ENCODE measurements around the gene SLC26A2. TPM values are rescaled to one million over a fixed set of nuclear protein-coding genes. Genes with fewer than 3 reads are reported as not detected.

The SLC26A2 gene
- total RNA-seq, 2 donors from 2014 or later: 8.6 to 10.1 TPM

DNA sequence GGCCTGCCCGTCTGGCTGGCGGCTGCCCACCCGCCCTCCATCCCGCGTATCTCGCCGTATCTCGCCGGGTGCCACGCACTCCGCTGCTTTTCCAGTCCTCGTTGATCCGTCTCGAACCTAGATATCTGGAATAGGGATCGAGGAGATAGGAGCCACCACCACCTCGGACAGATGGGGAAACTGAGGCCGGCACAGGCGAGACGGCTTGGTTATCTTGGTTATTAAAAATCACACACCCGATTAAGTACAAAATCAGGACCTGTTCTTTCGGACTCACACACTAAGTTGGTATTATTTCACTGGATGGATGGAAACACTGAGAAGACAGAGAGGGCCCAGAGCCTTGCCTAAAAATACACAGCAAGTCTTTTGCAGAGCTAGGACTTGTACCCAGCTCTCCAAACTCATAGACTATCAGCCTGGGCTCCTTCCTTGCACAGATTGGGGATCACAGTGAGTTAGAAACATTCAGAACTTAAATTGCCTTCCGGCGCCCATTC, 678 bp downstream of the SLC26A2 start:
- Mint-ChIP-seq H3K4me3 (peak overlapping the region; percentile 97), H3K36me3 (peaks cover 6% of the 10 kb centered on the region), H3K9me3 (no peaks in the 10 kb centered on the region), H3K4me1 (ENCODE audit: low read depth in 2 of 2) (peaks cover 34% of the 10 kb centered on the region in 2 donors), H3K27ac (peak overlapping the region; percentile 95 to 98), H3K27me3 (peaks cover 0 to 2% of the 10 kb centered on the region in 2 donors)
- no peak for DNase-seq (ENCODE audit: low spot score)
- ATAC-seq: no peak

DNA sequence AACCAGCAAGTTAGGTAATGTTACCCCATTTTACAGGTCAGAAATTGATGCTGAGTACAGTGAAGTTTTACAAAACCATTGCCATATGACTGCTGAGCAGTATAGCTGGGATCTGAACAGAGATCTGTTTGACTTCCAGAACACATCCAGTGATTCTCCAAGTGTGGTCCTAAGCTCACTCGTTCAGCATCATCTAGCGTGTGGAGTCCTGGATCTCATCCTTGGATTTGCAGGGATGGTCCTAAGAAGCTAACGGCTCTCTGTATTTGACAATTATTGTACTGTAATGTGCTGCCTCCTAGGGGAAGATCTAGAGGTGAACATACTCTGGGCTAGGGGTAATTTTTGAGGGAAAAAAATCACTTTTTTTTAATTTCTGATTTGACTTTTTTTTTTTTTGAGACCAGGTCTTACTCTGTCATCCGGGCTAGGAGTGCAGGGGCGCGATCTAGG, 1.4 kb downstream of the SLC26A2 start:
- H3K27ac Mint-ChIP-seq: peak overlapping the region in 1 of 2 donors; percentile 95

DNA sequence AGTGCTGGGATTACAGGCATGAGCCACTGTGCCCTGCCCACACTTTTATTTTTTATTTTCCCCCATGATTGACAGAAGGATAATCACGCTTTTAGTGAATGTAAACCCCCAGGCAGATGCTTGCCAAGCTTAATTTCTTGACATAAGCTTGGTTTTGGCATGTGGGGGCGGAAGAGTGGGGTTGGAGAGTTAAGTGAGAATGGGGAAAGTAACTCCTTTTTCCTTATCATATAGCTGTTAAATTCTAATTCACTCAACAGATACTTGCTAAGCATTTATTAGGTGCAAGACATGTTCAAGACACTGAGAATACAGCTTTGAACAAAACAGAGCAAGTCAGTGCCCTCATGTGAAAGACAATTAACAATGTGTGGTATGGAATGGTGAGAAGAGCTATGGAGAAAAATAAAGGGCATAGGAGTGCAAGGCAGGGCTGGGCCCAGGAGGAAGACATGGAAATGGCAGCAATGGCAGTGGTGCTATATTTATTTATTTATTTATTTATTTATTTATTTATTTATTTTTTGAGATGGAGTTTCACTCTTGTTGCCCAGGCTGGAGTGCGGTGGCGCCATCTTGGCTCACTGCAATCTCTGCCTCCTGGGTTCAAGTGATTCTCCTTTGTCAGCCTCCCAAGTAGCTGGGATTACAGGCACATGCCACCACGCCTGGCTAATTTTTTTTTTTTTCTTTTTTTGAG, 2.2 kb downstream of the SLC26A2 start:
- Mint-ChIP-seq H3K4me3 (no peak overlapping the region), H3K27ac (no peak overlapping the region), H3K36me3 (peaks cover 6% of the 10 kb centered on the region), H3K27me3 (no peaks in the 10 kb centered on the region), H3K4me1 (ENCODE audit: low read depth in 2 of 2) (peaks cover 34% of the 10 kb centered on the region in 2 donors), H3K9me3 (no peaks in the 10 kb centered on the region)
- no peak for ATAC-seq
- no peak for DNase-seq (ENCODE audit: low spot score)

More for the DNA sequence above, 1.4 kb downstream of the SLC26A2 start:
- no peaks in the 10 kb centered on the region for H3K27me3 Mint-ChIP-seq
- no peak for ATAC-seq
- H3K36me3 Mint-ChIP-seq: peaks cover 6% of the 10 kb centered on the region
- no peak for DNase-seq (ENCODE audit: low spot score)
- H3K4me3 Mint-ChIP-seq: peak overlapping the region; percentile 97
- H3K4me1 Mint-ChIP-seq (ENCODE audit: low read depth in 2 of 2): peaks cover 34% of the 10 kb centered on the region in 2 donors
- H3K9me3 Mint-ChIP-seq: no peaks in the 10 kb centered on the region

DNA sequence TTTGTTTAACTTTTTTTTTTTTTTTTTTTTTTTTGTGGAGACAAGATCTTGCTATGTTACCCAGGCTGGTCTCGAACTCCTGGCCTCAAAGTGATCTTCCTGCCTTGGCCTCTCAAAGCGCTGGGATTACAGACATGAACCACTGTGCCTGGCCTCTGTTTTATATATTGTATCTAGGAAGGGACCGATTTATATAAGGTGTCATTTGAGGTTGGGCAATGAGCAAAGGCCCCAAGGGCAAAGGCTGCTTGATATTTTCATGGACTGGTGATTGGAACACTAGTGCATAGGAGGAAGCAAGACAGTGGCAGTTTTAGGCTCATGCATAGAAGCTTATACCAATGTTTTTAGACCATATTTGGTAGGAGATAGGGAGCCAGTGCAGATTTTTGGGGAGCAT, 3.2 kb downstream of the SLC26A2 start:
- H3K27me3 Mint-ChIP-seq: no peaks in the 10 kb centered on the region
- peaks cover 34% of the 10 kb centered on the region in 2 donors for H3K4me1 Mint-ChIP-seq (ENCODE audit: low read depth in 2 of 2)
- no peak overlapping the region for H3K27ac Mint-ChIP-seq
- no peak overlapping the region for H3K4me3 Mint-ChIP-seq
- H3K9me3 Mint-ChIP-seq: no peaks in the 10 kb centered on the region
- DNase-seq (ENCODE audit: low spot score) (no peak), ATAC-seq (no peak)
- H3K36me3 Mint-ChIP-seq: peaks cover 6% of the 10 kb centered on the region

DNA sequence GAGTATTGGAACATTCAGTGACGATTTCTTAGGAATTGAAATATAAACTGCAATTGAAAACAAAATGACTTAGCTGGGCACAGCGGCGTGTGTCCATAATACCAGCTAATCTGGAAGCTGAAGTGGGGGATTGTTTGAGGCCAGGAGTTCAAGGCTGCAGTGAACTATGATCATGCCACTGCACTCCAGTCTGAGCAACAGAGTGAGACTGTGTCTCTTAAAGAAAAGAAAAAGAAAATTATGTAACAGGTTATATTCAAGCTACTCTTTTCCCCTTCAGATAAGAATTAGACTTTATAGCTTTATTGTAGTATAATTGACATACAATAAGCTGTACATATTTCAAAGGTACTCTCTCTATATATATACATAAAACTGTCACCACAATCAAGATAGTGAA, 6.4 kb downstream of the SLC26A2 start:
- Mint-ChIP-seq H3K27me3 (no peaks in the 10 kb centered on the region), H3K9me3 (no peaks in the 10 kb centered on the region), H3K4me3 (no peak overlapping the region), H3K36me3 (peaks cover 6% of the 10 kb centered on the region), H3K27ac (no peak overlapping the region), H3K4me1 (ENCODE audit: low read depth in 2 of 2) (peaks cover 15 to 16% of the 10 kb centered on the region in 2 donors)
- ATAC-seq: no peak
- no peak for DNase-seq (ENCODE audit: low spot score)

DNA sequence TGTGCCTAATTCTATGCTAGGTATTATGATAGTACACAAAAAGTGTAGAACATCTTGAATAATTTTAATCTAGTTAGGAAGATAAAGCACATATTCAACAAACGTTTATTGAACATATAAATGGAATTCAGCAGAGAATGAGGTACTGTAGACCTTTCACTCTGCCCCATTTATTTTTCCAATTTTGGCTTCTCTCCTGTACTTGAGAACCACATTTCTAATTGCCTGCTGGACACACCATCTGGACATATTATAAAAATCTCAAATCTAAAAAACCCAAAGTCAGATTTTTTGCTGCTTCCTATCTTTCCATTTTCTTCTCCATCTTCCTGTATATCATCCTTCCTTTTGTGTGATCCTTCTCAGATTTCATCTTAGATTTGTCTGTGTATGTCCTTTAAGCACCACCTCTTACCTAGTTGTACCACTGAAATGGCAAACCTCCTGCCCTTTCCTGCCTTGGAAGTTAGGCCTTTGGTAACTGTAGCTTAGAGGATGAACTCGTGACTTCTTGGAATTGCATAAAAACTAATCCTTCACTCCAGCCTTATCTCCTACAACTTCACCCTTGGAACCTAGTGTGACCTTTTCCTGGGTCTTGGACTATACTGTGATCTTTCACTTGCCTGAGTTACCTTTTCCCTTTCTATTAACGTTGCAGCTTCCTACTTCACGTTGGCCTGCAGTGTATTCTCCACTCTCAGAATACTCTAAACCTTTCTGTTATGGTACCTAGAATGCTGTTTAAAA, 8.8 kb downstream of the SLC26A2 start:
- Mint-ChIP-seq H3K4me3 (no peak overlapping the region), H3K27ac (no peak overlapping the region), H3K9me3 (no peaks in the 10 kb centered on the region)

DNA sequence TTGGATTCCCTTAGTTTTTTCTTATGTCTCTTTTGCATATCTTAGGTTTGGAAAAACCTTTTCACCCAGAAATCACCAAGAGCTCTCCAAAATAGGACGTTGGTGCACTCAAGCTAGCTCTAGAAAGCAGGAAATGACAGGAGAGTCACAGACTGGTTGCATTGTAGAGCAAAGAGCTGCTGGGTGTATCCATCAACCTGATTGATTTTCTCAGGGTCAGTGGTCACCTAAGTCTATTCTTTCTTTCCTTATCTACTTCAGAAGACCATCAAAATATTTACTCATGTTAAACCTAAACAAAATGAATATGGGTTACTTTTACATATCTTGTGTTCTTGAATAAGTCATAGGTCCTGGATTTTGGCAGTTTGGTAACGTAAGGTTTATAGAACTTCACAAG, 14.9 kb downstream of the SLC26A2 start:
- Mint-ChIP-seq H3K9me3 (no peaks in the 10 kb centered on the region), H3K27ac (no peak overlapping the region), H3K27me3 (no peaks in the 10 kb centered on the region), H3K4me1 (ENCODE audit: low read depth in 2 of 2) (peaks cover 4 to 6% of the 10 kb centered on the region in 2 donors), H3K36me3 (peaks cover 6% of the 10 kb centered on the region), H3K4me3 (no peak overlapping the region)
- no peak for ATAC-seq
- no peak for DNase-seq (ENCODE audit: low spot score)

More for the DNA sequence above, 8.8 kb downstream of the SLC26A2 start:
- no peak for ATAC-seq
- DNase-seq (ENCODE audit: low spot score): no peak
- H3K4me1 Mint-ChIP-seq (ENCODE audit: low read depth in 2 of 2): peaks cover 5 to 6% of the 10 kb centered on the region in 2 donors
- no peaks in the 10 kb centered on the region for H3K36me3 Mint-ChIP-seq
- no peaks in the 10 kb centered on the region for H3K27me3 Mint-ChIP-seq

DNA sequence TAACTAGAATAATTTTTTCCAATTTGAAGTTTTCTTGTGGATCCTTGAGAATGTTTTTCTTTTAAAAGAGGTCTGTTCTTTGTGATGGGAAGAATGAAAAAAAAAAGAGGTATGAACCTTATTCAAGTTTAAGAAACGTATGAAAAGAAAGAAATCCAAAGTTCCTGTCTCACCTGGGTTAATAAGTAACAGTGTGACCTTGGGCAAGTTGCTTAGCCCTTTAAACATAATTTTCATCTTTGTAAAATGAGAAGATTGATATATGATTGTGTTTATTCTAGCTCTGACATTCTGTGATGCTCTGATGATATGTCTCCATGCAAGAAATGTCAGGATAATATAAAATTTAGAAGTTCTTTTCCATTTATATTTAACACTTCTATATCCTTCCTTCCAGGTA, 19.3 kb downstream of the SLC26A2 start:
- Mint-ChIP-seq H3K9me3 (no peaks in the 10 kb centered on the region), H3K36me3 (peaks cover 17% of the 10 kb centered on the region), H3K4me1 (ENCODE audit: low read depth in 2 of 2) (peaks cover 4 to 6% of the 10 kb centered on the region in 2 donors), H3K27me3 (no peaks in the 10 kb centered on the region), H3K27ac (no peak overlapping the region), H3K4me3 (no peak overlapping the region)
- ATAC-seq (no peak), DNase-seq (ENCODE audit: low spot score) (no peak)

DNA sequence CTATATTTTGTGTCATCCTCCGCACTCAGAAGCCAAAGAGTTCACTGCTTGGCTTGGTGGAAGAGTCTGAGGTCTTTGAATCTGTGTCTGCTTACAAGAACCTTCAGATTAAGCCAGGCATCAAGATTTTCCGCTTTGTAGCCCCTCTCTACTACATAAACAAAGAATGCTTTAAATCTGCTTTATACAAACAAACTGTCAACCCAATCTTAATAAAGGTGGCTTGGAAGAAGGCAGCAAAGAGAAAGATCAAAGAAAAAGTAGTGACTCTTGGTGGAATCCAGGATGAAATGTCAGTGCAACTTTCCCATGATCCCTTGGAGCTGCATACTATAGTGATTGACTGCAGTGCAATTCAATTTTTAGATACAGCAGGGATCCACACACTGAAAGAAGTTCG, 20.6 kb downstream of the SLC26A2 start:
- H3K27me3 Mint-ChIP-seq: no peaks in the 10 kb centered on the region

DNA sequence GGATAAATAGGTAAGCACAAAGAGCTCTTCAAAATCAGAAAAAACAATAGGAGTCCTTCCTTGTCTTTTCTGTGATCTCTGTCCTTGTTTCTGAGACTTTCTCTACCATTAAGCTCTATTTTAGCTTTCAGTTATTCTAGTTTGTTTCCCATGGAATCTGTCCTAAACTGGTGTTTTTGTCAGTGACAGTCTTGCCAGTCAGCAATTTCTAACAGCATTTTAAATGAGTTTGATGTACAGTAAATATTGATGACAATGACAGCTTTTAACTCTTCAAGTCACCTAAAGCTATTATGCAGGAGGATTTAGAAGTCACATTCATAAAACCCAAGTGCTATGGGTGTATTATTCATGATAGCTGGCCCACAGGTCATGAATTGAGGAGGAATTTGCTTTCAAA, 21.9 kb downstream of the SLC26A2 start:
- H3K4me3 Mint-ChIP-seq: no peak overlapping the region
- H3K36me3 Mint-ChIP-seq: peaks cover 14% of the 10 kb centered on the region
- DNase-seq (ENCODE audit: low spot score) (no peak), ATAC-seq (no peak)
- H3K4me1 Mint-ChIP-seq (ENCODE audit: low read depth in 2 of 2): no peaks in the 10 kb centered on the region
- H3K27ac Mint-ChIP-seq: no peak overlapping the region
- no peaks in the 10 kb centered on the region for H3K9me3 Mint-ChIP-seq
- H3K27me3 Mint-ChIP-seq: no peaks in the 10 kb centered on the region

More for the DNA sequence above, 20.6 kb downstream of the SLC26A2 start:
- Mint-ChIP-seq H3K27ac (no peak overlapping the region), H3K4me3 (no peak overlapping the region), H3K36me3 (peaks cover 14% of the 10 kb centered on the region), H3K4me1 (ENCODE audit: low read depth in 2 of 2) (peaks cover 0 to 4% of the 10 kb centered on the region in 2 donors), H3K9me3 (no peaks in the 10 kb centered on the region)
- ATAC-seq: no peak
- no peak for DNase-seq (ENCODE audit: low spot score)

DNA sequence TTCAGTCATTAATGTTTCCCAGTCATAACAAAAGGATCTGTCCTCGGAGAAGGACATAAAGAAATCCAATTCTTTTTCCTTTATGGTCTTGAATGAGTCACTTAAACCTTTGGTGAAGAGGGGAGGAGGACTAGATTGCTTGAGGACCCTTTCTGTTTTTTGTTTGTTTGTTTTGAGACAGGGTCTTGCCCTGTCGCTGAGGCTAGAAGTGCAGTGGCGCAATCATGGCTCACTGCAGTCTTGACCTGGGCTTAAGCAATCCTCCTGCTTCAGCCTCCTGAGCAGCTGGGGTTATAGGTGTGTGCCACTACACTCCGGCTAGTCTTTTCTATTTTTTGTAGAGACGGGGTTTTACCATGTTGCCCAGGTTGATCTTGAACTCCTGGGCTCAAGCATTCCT, 27.6 kb downstream of the SLC26A2 start:
- Mint-ChIP-seq H3K4me3 (no peak overlapping the region), H3K27me3 (no peaks in the 10 kb centered on the region), H3K36me3 (no peaks in the 10 kb centered on the region), H3K4me1 (ENCODE audit: low read depth in 2 of 2) (peaks cover 0 to 3% of the 10 kb centered on the region in 2 donors), H3K9me3 (no peaks in the 10 kb centered on the region), H3K27ac (no peak overlapping the region)
- no peak for ATAC-seq
- DNase-seq (ENCODE audit: low spot score): no peak

DNA sequence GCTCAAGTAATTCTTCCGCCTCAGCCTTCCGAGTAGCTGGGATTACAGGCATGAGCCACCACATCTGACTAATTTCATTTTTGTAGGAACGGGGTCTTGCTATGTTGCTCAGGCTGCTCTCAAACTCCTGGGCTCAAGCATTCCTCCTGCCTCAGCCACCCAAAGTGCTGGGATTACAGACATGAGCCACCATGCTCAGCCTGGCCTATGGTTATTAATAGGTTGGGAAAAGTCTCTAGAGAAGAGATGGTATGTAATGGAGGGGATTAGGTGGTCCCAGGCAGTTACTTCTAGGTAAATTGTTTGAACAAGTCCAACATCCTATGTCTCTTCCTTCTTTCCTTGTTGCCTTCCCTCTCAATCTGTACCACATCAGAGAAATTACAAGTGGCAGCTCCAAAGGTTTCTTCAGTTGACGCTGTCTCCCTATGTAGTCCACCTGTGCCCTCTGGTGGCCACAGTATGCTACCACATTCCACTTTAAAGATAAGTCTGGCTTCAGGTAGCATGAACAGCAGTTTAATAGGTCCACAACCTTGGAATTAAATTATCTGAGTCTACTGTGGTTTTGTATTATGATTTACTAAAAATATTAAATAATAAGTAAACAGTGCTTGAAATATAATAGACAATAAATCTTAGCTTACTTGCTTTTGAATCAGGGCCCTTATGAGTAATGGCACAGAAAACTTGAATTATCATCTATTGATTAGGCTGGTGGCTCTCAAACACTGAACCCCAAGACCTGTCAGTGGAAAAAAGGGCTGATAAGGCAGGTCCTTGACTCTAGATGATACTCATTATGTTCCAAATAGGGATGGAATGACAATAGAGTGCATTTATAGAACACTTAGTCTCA, 30.2 kb downstream of the SLC26A2 start:
- peaks cover 0 to 3% of the 10 kb centered on the region in 2 donors for H3K4me1 Mint-ChIP-seq (ENCODE audit: low read depth in 2 of 2)

DNA sequence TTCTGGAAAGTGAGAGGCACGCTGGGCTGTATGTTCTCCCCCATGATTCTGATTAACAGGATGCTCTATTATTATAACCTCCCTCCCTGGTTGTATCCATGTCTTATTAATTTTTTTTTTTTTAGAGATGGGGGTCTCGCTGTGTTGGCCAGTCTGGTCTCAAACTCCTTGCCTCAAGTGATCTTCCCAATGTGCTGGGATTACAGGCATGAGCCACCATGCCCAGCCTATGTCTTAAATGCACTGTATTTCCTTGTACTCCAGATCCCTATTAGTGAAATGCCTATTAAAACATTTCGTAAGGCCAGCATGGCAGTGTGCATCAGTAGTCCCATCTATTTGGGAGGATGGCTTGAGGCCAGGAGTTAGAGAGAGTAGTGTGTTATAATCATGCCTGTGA, 32.9 kb downstream of the SLC26A2 start:
- H3K27ac Mint-ChIP-seq: no peak overlapping the region
- H3K4me3 Mint-ChIP-seq: no peak overlapping the region
- no peak for ATAC-seq
- peaks cover under 1 to 3% of the 10 kb centered on the region in 2 donors for H3K4me1 Mint-ChIP-seq (ENCODE audit: low read depth in 2 of 2)
- no peak for DNase-seq (ENCODE audit: low spot score)
- no peaks in the 10 kb centered on the region for H3K27me3 Mint-ChIP-seq
- H3K9me3 Mint-ChIP-seq: no peaks in the 10 kb centered on the region
- no peaks in the 10 kb centered on the region for H3K36me3 Mint-ChIP-seq

More for the DNA sequence above, 30.2 kb downstream of the SLC26A2 start:
- Mint-ChIP-seq H3K36me3 (no peaks in the 10 kb centered on the region), H3K4me3 (no peak overlapping the region), H3K27me3 (no peaks in the 10 kb centered on the region), H3K9me3 (no peaks in the 10 kb centered on the region), H3K27ac (no peak overlapping the region)
- ATAC-seq (peak; percentile 78 to 83), DNase-seq (ENCODE audit: low spot score) (peak; percentile 69)
